Ureter (tissue), 1 donor: ENCODE results near the gene TEX38. TPM values are rescaled to one million over a fixed set of nuclear protein-coding genes. Genes with fewer than 3 reads are reported as not detected.
"Not testable (repeated sequence)": the region's sequence is repeated elsewhere in the genome, so short reads cannot be mapped to it uniquely, and the experiment has no call there.

Experiments
- DNase-seq: peaks from one replicate; pipeline ENCODE4 v3.0.0-alpha.2; 2020; ENCODE audit warnings: low spot score
- total RNA-seq: library from RNA; stranded (reverse); gene quantifications from one replicate; pipeline ENCODE4 v1.2.4, GENCODE V29; 2023
- donor health status: DM: yes; HTN: yes; CAD: no.

Gene TEX38
- total RNA-seq, 1 donor from 2014 or later, result 0.39 TPM

DNA sequence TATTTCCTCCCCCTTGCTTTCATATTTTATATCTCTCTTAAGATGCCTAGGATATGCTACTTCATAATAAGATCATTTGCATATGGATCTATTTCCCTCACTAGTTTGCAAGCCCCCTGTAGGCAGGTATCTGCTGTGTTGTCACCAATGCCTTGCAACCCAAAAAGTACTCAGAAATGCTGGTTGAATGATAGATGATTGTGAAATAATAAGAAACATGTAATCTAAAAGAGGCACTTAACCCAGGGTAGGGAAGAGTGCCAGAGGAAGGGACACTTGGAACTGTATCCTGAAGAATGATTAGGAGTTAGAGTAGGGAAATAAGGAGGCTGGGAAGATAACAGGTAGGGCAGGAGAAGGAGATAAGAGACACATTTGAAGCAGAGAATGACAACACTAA is 15.8 kb upstream of the TEX38 start:
- no peak for DNase-seq

DNA sequence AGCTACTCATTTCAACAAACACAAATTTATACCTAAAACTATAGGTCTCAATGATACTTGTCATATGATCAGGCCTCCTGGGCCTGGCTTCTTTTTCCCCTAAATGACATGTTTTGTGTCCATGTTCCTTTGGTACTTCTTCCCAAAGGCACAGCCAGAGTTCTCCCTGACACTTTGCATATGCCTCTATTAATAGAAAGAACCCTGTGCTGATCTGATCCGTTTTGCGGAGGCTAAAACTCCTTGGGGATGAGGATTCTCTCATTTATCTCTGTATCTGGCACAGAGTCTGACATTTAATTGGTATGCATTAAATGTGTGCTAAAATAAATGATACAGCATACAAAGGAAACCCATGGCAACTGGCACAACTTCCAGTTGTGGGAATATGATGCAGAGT is 15.0 kb upstream of the TEX38 start:
- DNase-seq, result no peak

DNA sequence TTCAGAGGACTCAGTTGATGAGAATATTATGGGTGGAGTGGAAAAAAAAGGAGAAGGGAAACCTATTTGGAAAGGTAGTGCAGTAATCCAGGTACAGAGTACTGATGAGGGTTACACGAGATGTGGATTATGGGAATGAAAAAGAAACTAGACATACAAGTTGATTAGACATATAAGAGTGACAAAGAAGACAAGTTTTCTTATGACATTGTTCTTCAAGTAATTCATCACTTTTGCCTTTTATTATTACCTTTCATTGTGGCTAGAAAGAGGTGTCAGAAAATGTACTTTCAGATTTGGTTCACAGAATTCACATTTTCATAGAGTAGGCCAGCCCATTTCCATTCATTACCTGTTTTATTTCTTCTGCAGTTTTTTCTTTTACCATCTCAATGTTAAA is 13.9 kb upstream of the TEX38 start:
- no peak for DNase-seq

DNA sequence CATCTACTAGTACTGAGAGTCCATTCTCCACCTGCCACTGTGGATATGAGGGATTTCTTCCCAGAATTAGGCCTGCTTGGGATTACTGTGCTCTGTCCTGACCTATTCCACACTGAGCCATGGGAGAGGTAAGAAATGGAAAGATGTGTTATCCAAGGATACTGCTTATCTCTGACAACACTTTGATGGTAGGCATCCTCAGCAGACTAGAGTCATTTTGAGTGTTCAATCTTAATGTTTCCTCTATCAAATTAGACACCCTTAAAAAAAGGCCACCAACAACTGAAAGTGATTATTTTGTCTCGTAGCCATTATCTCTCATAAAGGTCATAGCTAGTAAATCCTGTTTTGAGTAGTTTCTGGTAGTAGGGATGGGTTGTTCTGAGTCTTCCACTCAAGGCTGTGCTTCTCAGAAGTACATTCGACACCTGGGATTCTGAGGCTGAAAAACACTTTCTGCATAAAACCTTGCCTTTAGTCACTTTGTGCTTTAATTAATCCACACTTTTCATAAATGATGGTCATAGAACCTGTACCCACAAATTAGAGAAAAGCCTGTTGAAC is 12.3 kb upstream of the TEX38 start:
- DNase-seq, result no peak

DNA sequence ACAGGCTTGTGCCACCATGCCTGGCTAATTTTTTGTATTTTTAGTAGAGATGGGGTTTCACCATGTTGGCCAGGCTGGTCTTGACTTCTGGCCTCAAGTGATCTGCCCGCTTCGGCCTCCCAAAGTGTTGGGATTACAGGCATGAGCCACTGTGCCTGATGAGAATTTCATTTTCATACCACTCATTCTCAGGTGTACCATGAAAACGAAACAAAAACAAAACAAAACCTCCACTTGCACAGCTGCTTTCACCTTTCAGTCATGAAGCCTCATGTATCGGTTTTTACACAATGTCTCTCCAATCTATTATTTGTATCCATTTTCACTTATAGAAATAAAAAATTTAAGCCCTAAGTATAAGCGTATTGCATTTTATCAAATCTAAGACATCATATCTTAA is 11.5 kb upstream of the TEX38 start:
- not testable (repeated sequence) for DNase-seq

DNA sequence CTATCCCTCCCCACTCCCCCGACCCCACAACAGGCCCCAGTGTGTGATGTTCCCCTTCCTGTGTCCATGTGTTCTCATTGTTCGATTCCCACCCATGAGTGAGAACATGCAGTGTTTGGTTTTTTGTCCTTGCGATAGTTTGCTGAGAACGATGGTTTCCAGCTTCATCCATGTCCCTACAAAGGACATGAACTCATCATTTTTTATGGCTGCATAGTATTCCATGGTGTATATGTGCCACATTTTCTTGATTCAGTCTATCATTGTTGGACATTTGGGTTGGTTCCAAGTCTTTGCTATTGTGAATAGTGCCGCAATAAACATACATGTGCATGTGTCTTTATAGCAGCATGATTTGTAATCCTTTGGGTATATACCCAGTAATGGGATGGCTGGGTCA is 8.7 kb upstream of the TEX38 start:
- DNase-seq, result not testable (repeated sequence)

DNA sequence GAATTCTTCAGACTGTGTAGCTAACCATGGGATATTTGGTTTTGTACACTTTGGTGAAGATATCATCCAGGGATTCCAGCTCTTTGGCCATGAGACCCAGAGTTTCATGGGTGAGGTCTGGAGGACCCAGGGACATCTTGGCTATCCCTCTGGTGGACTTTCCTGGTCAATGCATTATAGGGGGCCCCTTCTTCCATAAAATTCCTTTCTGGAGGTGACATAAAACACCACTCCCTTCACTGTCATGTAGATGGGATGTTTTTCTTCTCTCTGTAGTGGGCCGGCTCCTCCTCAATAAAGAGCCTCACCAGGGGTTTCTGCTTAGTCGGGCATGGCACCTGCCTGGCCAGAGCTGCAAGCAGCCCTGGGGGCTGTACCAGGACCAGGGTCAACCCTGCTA is 5.7 kb upstream of the TEX38 start:
- DNase-seq, result no peak

DNA sequence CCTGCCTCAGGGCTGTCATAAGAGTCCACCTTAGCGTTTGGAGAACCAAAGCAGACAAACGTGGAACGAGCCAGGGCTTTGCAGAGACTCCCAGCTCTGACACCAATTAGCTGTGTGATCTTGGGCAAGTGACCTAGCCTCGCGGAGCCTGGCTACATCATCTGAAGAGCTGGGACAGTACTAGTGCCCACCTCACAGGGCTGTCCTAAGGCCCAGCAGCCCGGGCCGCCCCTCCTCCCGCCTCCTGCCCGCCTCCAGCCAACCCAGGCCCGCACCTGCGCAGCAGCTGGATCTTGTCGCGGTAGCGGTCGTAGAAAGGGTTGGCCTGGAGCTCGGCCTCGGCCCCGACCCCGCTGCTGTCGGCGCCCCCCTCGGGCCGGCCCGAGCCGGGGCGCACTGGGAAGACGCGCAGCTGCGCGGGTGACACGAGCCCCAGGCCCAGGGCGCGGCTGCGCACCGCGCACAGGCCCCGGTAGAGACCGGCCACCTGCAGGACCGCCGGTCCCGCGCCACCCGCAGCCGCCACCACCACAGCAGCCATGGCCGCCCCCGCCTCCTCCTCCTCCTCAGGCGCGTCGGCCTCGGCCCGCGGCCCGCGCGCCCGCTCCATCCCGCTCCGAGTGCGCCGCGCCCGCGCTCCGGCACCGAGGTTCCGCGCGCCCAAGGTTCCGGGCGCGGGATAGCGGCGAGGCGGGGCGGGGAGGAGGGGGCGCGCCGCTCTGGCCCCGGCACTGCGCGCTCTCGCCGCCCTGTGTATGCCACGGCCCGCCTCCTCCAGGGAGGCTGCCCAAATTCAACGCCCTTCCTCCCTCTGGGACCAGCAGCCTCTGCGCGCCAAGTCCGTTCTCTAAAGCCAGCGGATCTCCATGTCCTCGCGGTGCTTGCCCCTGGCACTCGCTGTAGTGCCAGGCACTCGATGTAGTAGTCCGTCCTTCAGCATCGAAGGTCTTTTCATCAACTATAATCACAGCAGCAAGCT is 3.6 kb upstream of the TEX38 start, which contains the start of gene ATPAF1:
TSS of gene ATPAF1 (minus strand) at position 583 of the 979 bp plus-strand sequence. CDS start at position 541, 42 bp downstream.
- peak; percentile 70 for DNase-seq

DNA sequence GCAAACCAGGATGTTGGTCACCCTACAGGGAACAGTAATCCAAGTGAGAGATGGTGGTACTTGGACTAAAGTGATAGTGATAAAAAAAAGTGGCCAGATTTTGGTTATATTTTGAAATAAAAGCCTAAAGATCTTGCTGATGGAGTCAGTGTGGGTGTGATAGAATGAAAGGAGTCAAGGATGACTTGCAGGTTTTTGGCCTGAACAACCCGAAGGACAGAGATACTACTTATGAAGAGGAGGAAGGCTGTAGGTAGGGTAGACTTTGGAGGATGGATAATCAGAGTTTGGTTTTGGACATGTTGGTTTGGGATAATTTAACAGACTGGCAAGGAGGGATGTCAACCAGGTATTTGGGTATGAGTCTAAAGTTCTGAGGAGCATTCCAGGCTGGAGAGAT is 1.5 kb upstream of the TEX38 start:
- DNase-seq, result no peak

DNA sequence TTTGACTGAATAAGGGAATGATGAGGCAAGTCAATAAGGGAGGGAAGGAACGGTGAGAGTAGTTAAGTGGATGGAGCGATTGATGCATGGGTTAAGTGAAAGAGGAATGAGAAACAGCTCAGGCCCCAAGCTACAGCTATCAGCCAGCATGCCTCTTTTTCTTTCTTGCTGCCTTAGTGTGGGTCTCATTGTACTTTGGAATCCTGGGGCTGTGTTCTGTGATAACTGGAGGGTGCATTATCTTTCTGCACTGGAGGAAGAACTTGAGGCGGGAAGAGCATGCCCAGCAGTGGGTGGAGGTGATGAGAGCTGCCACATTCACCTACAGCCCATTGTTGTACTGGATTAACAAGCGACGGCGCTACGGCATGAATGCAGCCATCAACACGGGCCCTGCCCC is 1.0 kb downstream of the TEX38 start:
- DNase-seq, result no peak

DNA sequence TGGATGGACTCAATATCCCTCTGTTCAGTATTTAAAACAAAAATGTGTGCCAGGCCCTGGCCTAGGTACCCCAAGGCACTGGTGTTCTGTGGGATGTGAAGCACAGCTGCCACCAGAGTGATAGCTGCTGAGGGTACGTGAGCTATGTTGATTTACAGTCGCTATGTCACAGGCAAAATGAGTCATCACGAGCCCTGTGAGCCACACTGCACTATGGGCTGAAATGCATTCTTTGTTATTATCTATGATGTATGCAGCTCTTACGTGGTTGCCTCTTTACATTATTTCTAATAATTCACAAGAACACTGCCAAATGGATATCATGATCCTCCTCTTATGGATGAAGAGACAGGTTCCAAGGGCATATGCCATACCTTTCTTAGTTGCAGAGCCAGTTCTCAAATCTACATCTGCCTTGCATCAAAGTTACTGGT is 2.1 kb downstream of the TEX38 start:
- DNase-seq, result no peak

DNA sequence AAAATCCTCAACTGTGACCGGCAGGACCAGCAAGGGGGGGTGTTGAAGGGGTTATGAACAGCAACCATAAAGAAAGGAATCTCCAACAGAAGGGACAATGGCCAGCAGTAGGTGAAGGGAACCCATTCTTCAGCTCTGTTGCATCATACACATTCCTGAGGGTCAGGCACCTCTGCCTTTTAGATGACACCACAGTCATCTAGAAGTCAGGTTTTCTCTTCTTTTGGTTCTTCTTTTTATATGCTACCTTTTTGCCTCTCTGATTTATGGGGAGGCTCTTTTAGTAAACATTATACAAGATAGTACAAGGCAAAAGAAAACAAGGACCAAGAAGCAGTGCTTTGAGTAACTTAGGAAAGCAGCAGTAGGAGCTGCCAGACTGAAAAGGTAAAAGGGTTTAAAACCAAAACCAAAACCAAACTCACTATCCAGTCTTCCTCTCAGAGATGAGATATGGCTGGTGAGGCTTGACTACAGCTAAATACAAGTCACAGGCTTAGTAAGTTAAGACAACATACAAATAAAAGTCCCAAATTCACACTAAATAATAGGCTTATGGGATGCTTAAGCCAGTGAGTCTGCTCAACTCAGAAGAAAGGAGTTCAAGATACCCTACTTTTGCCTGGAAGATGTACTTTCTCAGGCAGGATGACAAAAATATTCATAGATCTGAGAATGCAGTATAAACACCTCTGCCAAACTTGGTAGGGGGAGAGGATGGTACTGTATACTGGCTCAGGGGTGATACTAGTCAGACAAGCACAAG is 4.1 kb downstream of the TEX38 start:
- no peak for DNase-seq

DNA sequence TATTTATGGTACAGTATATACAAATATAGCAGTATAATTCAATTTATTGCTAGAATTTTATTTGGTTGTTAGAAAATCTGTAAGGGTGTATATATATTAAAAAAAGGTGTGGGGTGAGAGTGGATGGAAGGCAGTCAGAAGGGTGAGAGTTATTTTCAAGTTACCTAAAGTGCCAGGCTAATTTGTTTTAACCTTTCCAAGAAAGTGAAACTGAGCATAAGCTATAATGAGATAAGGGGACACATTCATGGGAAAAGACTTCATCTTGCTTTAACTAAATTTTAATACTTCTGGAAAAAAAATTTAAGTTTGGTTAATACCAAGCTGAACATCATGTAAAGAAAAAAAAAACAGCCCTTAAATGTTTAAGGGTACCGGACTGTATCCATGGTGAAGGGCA is 4.9 kb downstream of the TEX38 start:
- DNase-seq, result no peak

DNA sequence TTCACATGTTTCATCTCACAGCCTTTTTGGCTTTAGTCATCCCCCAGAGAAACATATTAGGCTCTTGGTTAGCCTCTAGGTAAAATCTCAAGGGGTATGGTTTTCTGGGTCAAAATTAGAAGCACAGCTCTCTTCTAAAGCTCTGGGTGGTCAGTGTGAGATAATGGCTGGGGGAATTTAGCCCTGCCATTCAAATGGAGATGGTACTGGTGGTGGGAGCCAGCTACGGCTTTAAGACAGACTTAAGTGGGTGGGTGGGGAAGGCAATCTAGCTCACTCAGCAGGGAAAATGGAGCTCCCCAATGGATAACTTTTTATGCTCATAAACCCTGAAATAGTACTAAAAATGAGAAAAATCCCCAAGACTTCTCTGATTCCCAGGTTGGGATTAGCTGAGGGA is 5.7 kb downstream of the TEX38 start:
- DNase-seq, result no peak

DNA sequence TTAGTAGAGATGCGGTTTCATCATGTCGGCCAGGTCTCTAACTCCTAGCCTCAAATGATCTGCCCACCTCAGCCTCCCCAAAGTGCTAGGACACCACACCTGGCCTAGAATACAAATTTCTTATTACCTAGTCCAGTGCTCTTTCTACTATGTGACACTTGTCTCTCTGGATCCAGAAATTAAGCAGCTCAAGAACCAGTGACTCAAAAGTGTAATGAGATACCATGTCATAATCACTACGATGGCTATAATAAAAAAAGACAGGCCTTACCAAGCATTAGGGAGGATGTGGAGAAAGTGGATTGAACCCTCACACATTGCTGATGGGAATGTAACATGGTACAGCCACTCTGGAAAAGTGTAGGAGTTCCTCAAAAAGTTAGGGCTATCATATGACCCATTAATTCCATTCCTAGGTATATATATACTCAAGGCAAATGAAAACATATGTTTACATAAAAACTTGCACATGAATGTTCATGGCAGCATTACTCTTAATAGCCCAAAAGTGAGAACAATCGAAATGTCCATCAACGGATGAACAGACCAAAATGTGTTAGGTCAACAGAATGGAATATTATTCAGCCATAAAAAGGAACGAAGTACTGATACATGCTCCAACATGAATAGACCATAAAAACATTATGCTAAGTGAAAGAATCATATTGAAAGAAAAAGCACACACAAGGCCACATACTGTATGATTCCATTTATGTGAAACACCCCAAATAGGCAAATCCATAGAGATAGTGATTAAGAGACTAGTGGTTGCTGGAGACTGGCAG is 8.3 kb downstream of the TEX38 start:
- no peak for DNase-seq

DNA sequence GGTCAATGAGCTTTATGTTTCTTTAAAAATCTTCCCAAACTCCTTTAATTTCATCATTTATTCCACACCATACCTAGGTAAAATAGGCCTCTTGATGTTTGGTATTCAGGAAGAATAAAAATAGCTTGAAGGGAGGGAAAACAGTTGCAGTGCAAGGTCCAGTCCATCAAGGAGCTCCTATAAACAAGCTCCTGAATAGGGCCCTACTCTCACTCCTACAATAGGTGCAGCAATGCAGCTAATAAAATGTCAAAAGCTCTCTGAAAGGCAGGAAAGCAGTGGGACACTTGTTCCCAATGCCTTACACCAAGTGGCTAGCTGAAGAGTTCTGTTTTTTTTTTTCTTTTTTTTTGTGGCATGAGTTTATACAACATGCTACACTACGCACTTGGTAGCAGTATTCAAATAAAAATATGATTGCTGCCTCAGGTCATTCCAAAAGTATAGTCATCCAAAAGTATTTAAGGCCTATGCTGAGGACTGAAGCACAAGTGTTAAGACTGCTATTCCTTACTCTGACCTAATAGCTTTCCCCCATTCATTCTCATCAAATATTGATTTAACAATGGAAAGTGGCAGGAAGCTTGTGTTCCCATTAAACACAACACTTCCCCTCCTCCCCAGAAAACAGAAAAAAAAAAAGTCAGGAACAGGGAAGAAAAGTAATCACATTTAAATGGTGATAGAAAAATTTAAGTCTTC is 9.8 kb downstream of the TEX38 start:
- DNase-seq, result no peak

DNA sequence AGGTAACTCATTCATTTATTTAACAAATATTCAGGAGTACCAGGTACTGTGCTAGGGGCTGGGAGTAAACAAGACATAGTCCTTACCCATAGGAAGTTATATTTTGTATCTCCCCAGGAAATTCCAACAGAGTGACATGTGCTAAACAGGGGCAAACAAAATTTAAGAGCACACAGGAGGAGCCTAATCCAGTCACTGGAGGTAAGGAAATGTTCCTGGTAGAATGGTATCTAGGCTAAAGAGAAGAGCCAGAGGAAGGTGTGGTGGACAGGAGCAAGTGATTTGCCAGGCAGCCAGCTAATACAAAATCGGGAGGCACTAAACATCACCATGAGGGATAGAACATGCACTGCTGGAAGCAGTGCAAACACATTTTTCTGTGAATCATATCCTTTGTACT is 10.4 kb downstream of the TEX38 start:
- DNase-seq, result no peak

DNA sequence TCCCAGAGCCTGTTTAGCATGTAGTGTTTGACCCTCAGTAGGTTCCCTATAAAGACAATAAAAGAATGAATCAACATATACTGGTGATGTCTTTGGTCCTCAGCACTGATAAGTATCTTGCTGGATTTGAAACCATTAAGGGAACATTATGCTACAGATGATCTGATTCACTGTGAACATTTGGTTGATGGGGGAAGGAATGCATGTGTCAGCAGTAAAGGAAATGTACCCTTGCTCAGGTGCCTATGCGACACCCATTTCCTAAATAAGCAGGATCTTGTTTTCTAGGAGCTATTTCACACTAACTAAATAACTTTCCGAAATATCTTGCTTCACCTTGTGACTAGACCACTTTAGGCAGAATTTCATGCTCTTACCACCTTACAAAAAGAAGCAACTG is 13.0 kb downstream of the TEX38 start:
- DNase-seq, result no peak

DNA sequence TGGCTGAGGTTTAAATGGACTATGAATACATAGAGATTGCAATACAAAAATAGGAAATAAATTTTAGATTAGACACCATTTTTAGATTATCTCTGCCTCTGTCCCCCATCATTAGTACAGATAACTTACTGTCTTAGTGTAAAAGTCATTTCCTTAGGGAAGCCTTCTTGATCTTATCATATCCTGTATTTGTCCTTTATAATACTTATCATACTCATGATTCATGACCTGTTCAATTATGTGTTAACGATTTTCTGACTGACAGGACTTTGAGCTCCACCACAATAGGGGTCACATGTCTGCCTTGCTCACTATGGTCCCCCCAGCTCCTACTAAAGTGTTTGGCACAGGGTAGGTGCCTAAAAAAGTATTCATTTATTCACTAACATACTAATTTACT is 14.6 kb downstream of the TEX38 start:
- no peak for DNase-seq

DNA sequence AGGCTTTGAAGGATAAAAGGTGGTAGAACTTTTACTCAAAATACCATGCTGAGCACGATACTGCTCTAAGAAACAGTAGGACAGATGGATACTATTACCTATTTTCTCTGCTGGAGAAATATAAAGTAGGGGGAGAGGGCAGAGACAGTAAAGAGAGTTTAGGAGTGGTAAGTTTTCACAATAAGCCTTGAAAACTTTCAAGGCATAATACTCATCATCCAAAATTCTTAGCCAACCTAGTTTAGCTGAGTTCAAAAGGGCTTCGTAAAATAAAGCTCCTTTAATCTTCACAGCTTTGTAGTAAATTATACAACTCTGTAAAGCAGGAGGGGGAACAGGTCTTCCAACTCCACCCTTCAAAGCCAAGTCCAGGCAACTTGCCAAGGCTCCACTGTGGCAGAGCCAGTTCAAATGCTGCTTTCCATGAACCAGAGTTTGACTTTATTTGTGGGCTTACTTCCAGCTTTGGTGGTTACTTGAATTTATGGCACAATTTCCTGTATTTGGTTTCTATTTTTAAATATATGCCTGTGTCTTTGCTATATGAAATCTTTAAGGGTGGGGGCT is 15.5 kb downstream of the TEX38 start:
- DNase-seq, result peak; percentile 90
